Measurements from ENCODE around the gene RPS27L.

Gene RPS27L

GRCh38 chr15:63157118-63157843, at the start of gene RPS27L:
RPS27L (minus strand) TSS chr15:63157477; CDS start chr15:63157405, 72 bp downstream.
- DNase-seq (ENCODE audit: low read depth, low spot score), result peak; percentile 96

GRCh38 chr15:63206079-63206478, 48.8 kb upstream of the RPS27L start:
- DNase-seq (ENCODE audit: low read depth, low spot score), result no peak

DNA sequence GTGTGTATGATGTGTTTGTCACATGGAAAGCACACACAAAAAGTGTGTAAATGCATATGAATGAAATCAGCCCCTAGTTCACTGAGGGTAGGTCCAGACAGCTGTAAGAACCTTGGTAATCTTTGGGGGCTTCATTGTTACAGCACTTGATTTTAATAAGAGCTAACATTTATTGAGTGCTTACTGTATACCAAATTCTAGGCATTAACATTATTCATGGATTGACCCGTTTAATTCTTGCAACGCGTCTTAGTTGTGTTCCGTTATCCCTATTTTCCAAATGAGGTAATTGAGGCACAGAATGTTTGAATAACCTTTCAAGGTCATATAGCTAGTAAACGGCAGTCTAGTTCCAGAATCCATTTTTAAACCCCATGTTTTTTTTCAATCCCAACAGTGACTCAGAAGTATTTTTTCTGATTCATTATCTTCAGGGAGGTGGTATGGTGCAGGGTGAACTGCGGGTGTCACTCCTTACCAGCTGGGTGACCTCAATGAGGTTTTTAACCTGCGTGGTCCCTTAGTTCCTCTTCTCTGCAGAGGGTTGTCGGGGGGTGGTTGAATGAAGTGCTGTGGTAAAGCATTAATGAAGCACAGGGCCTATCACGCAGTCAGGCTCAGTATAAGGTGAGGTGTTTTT, 46.3 kb upstream of the RPS27L start:
- peak; percentile 34 for DNase-seq (ENCODE audit: low read depth, low spot score)

DNA sequence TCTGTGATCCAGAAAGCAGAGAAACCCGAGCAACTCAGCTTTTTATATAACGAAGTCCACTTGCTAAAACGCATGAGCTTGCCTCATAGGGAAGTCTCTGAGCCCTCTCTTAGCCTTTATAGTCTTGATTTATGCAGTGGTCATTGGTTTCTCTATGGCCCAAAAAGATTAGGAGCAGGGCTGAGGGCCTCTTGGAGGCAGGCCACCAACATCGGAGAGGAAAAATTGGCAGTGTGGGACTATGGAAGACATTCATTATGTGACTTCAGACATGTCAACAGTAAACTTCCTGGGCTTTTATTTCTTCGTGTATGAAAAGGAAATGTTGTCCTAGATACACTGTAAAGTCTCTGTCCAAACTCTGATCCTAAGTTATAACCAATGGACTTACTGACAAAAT, 45.6 kb upstream of the RPS27L start:
- no peak for DNase-seq (ENCODE audit: low read depth, low spot score)

GRCh38 chr15:63200464-63201249, 43.4 kb upstream of the RPS27L start:
- no peak for DNase-seq (ENCODE audit: low read depth, low spot score)

DNA sequence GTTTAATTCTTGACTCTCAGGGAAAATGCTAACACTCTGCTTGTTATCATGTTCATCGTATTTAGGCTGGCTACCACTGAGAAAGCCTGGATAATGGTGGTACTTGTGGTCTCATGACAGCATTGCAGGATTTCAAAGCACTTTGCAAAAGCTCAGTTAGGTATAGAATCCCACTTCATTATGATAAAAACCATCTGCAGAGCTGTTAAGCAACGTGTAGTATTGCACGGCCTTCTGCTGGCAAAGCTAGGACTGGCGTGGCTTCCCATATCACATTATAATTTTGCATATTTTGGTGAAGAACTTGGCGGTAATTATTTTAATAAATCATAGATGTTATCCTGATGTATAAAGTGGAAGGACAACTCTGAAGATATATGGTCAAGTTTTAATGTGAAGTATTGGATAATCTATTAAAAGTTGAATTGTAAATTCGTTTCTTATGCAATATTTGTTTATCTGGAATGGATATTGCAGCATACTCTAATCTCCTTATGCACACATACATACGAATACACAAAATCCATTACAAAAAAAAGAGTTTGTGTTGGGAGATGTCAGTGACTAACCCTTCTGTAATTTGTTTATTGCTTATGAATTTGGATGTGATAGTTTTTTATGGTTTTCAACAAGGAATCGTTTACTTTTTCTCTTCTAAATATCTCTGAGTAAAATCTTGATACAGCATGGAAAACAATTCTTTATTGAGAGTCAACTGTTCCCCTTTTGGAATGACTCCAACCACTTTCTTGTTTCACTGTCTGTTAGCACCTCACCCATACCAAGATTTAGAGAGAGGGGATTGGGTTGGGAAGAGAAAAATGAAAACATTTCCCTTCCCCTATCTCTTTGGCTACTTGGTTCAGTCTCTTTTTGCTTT, 41.3 kb upstream of the RPS27L start:
- DNase-seq (ENCODE audit: low read depth, low spot score), result no peak

DNA sequence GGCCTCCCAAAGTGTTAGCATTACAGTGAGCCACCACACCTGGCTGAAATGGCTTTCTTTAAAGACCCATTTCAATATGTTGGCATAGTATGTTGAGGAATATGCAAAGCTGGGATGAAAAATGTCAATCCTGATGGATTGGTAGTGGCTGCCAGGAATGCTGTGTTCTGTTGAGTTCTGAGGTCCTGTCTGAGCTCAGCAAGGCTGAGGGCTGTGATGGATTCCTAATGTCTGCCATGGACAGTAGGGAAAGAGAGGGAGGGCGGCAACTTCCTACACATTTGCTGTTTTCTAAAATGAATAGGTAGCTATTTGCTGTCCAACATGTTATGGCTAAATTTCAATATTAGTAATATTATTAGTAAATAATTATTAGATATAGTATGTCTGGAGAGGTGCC, 40.3 kb upstream of the RPS27L start:
- DNase-seq (ENCODE audit: low read depth, low spot score), result no peak

DNA sequence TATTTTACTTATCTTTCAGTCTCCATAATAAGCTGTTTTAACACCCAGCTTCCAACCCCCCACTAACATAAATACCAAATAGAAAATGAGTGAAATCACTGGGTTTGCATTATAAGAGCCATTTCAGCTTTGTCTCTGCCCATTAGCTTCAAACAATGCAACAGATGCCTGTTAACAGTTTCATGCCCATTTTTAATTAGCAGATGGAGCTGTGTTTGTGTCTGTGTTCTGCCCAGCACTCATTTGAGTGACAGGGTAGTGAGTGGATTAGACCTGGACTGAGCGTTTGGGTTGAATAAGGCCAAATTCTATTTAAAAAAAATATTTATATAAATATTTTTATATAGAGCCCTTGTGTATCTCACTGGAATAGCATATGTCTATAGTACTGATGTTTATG, 39.6 kb upstream of the RPS27L start:
- no peak for DNase-seq (ENCODE audit: low read depth, low spot score)

- DNase-seq (ENCODE audit: low read depth, low spot score), result no peak
These were observed 38.3 kb upstream of the RPS27L start for GRCh38 chr15:63195569-63196015.

DNA sequence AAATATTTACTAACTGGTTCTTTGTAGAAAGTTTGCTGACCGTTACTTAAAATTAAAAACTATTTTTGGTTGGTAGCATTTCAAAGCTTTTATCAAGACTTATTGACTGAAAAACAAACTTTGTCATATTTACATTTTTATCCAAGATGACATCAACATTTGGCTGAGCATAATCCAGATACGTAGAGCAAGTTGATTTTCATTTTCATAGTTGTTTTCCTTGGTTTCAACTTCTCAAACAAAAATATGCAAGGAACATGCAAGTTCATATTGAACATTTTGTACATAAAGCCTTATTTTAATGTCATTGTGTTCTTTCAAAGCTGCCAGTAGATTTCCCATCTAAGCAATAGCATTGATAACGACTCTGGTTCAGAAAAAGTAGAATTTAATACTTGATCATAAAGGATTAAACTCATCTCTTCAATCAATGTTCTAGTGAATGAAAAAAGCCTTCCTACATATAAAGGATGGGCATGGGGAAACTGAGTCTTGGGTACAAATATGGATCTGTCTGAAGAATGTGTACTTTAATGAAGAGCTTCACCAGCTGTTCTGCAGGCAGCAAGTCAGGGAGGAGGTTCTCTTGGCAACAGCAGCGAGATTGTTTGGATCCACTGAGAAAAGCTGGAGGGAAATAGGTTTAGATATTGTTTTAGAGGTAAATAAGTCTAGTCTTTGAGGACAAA, 37.7 kb upstream of the RPS27L start:
- no peak for DNase-seq (ENCODE audit: low read depth, low spot score)

GRCh38 chr15:63194302-63194701, 37.0 kb upstream of the RPS27L start:
- no peak for DNase-seq (ENCODE audit: low read depth, low spot score)

DNA sequence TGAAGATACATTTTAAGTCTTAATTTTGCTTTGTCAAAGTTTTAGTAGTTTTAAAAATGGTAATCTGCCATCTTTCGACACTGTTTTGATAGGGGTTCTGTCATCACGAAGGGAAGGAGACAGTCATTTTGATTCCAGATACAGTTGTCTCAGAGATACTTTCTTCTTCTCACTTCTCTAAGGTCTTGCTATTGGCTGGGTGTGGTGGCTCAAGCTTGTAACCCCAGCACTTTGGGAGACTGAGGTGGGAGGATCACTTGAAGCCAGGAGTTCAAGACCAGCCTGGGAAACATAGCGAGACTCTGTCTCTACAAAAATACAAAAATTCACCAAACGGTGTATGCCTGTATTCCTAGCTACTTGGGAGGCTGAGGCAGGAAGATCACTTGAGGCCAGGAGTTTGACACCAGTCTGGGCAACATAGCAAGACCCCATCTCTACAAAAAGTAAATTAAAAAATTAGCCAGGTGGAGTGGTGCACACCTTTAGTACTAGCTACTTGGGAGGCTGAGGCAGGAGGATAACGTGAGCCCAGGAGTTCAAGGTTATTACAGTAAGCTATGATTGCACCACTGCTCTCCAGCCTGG, 35.4 kb upstream of the RPS27L start:
- DNase-seq (ENCODE audit: low read depth, low spot score), result no peak

- DNase-seq (ENCODE audit: low read depth, low spot score), result no peak
These were observed 34.8 kb upstream of the RPS27L start for GRCh38 chr15:63191895-63192618.

DNA sequence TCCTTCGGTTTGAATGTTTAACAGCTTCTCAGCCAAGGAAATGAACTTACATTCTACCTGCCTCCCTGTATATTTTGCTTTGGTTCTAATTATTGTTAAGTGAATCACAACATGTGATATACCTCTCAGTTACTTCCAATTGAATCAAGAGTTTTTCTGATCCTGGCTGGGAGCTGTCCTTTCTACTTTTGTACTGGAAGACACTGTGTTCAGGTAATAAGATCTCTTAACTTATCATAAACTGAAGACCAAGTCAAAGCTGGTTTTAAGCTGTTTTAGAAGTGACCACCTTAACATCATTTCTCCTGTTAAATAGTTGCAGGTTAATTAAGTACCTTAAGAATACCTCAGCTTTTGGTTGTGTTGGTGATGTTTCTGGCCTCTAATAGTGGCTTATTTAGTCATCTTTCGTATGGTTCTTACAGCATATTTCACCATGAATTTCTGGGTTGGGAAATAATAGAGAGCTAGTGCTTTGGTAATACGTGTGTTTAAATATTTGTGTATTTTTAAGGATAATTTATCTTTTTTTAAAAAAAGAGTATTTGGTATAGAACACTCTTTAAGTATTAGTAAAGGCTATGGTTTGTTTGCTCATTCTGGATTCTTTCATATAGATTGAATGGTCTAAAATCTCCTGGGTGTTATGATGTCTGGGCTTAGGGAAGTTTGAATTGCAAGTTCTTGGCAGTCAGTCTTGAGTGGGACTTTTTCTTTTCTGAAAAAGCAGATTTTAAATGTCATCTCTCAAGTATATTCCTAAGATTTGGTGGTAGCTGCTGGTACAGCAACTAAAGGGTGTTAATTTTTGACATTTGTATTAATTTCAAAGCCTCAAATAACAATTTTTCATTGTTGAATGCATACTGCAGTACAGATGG, 33.7 kb upstream of the RPS27L start:
- DNase-seq (ENCODE audit: low read depth, low spot score), result no peak

- no peak for DNase-seq (ENCODE audit: low read depth, low spot score)
These were observed 32.9 kb upstream of the RPS27L start for GRCh38 chr15:63189941-63190768.

- DNase-seq (ENCODE audit: low read depth, low spot score), result peak; percentile 99
These were observed 31.9 kb upstream of the RPS27L start, which contains the start of gene RAB8B for GRCh38 chr15:63188926-63189871. RAB8B (plus strand) TSS chr15:63189606; CDS start chr15:63189625, 19 bp downstream.

All from astrocyte of the hippocampus (primary cell).